Activated CD4-positive, alpha-beta T cell treated with anti-CD3 and anti-CD28 coated beads for 36 hours (primary cell): ENCODE data around the gene SLC25A42. TPM values are rescaled to one million over a fixed set of nuclear protein-coding genes. Genes with fewer than 3 reads are reported as not detected.

ENCODE experiments used
- ATAC-seq: fragments of 200-7000 bp; cut with Tn5 transposase; one replicate; pipeline ENCODE4 v1.10.0; 2021; ENCODE audit warnings: mild to moderate bottlenecking, moderate library complexity
- CTCF ChIA-PET: fragments of 350-600 bp; sonication (Branson Sonifier 250); formaldehyde crosslinking; loops from one replicate; lab custom pipeline; 2021; ENCODE audit warnings: antibody characterized with exemption; lab: Charles Lee
- POLR2A ChIA-PET: fragments of 350-600 bp; sonication (Branson Sonifier 250); formaldehyde crosslinking; loops from one replicate; lab custom pipeline; 2021; ENCODE audit warnings: antibody characterized with exemption, inconsistent platforms; lab: Charles Lee
- DNase-seq: peaks from one replicate; pipeline ENCODE4 v3.0.0-alpha.2; 2020
- H3K27ac Mint-ChIP-seq: one replicate; pipeline ENCODE4 v1.8.0; 2021; ENCODE audit warnings: mixed read lengths
- H3K27me3 Mint-ChIP-seq: one replicate; pipeline ENCODE4 v1.8.0; 2021; ENCODE audit warnings: mixed read lengths
- H3K36me3 Mint-ChIP-seq: one replicate; pipeline ENCODE4 v1.8.0; 2021; ENCODE audit warnings: low read depth, mixed read lengths
- H3K4me1 Mint-ChIP-seq: one replicate; pipeline ENCODE4 v1.8.0; 2021; ENCODE audit warnings: mixed read lengths
- H3K4me3 Mint-ChIP-seq: one replicate; pipeline ENCODE4 v1.8.0; 2021; ENCODE audit warnings: mild to moderate bottlenecking, moderate library complexity, mixed read lengths
- H3K9me3 Mint-ChIP-seq: one replicate; pipeline ENCODE4 v1.8.0; 2021; ENCODE audit warnings: low read depth, mixed read lengths
- intact Hi-C, 2 experiments: fragments of 100-400 bp; cut with DNase I in 1 of 2; cut with micrococcal nuclease in 1 of 2; formaldehyde crosslinking; loops; one replicate each; pipeline versions ENCODE4 v1.14.2 to v1.15.1; 2022 to 2024; cut with DNase I, micrococcal nuclease
- total RNA-seq, 2 experiments: library from RNA; stranded (reverse); gene quantifications; one replicate each; pipeline ENCODE4 v1.2.3, GENCODE V29; 2021

Gene SLC25A42
- total RNA-seq, 2 experiments from 2014 or later, result 10.4 to 10.6 TPM

DNA sequence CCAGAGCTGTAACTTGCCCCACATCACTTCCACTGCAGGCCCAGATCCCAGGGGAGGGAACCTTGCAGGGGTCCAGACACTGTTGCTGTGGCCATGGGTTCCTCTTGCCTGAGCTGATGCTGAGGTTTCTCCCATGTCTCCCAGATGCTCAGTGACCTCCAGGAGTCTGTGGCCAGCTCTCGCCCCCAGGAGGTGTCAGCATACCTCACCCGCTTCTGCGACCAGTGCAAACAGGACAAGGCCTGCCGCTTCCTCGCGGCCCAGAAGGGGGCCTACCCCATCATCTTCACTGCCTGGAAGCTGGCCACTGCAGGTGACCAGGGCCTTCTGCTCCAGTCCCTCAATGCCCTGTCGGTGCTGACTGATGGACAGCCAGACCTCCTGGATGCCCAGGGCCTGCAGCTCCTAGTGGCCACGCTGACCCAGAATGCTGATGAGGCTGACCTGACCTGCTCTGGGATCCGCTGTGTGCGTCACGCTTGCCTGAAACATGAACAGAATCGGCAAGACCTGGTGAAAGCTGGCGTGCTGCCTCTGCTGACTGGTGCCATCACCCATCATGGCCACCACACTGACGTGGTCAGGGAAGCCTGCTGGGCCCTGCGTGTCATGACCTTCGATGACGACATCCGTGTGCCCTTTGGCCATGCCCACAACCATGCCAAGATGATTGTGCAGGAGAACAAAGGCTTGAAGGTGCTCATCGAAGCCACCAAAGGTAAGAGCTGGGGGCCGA lies 12.1 kb upstream of the SLC25A42 start:
- DNase-seq (no peak), ATAC-seq (no peak)
- no peak overlapping the region for H3K27ac Mint-ChIP-seq
- H3K4me3 Mint-ChIP-seq, result no peak overlapping the region
- no peaks in the 10 kb centered on the region for H3K27me3 Mint-ChIP-seq
- ChIA-PET POLR2A (no interaction called here), CTCF (interaction anchor here (0.7 to 1.1 kb wide), 3 partner anchors 64 to 859 kb away, joined by 3 to 6 read pairs (median 3); no protein-coding TSS in a partner anchor)
- H3K4me1 Mint-ChIP-seq, result peaks cover 2% of the 10 kb centered on the region
- peaks cover 27% of the 10 kb centered on the region for H3K36me3 Mint-ChIP-seq
- H3K9me3 Mint-ChIP-seq, result no peaks in the 10 kb centered on the region
- intact Hi-C loops, result loop anchor here in 1 of 2 experiments (5.0 kb wide), 1 partner anchor 61 kb away; no protein-coding TSS in a partner anchor

DNA sequence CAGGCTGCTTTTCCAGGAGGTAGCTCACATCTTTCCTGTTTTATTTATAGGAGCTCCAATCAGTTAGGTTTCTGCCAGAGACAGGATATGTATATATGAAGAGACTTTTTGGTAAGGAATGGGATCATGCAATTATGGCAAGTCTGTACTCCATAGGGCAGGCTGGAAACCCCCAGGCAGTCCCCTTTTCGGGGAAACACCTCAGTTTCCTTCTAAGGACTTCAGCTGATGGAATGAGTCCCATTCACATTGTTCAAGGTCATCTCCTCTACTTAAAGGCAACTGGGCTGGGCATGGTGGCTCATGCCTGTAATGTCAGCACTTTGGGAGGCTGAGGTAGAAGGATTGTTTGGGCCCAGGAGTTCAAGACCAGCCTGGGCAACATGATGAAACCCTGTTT lies 10.9 kb upstream of the SLC25A42 start:
- no peak for ATAC-seq
- no peaks in the 10 kb centered on the region for H3K9me3 Mint-ChIP-seq
- ChIA-PET CTCF (interaction anchor here (0.6 to 1.1 kb wide), 5 partner anchors 11 to 108 kb away, joined by 3 to 6 read pairs (median 3); no protein-coding TSS in a partner anchor), POLR2A (no interaction called here)
- no peak overlapping the region for H3K4me3 Mint-ChIP-seq
- peaks cover 2% of the 10 kb centered on the region for H3K4me1 Mint-ChIP-seq
- intact Hi-C loops, result loop anchor here in 1 of 2 experiments (5.0 kb wide), 1 partner anchor 59 kb away; no protein-coding TSS in a partner anchor
- H3K27me3 Mint-ChIP-seq, result no peaks in the 10 kb centered on the region
- no peak overlapping the region for H3K27ac Mint-ChIP-seq
- DNase-seq, result no peak
- peaks cover 20% of the 10 kb centered on the region for H3K36me3 Mint-ChIP-seq

DNA sequence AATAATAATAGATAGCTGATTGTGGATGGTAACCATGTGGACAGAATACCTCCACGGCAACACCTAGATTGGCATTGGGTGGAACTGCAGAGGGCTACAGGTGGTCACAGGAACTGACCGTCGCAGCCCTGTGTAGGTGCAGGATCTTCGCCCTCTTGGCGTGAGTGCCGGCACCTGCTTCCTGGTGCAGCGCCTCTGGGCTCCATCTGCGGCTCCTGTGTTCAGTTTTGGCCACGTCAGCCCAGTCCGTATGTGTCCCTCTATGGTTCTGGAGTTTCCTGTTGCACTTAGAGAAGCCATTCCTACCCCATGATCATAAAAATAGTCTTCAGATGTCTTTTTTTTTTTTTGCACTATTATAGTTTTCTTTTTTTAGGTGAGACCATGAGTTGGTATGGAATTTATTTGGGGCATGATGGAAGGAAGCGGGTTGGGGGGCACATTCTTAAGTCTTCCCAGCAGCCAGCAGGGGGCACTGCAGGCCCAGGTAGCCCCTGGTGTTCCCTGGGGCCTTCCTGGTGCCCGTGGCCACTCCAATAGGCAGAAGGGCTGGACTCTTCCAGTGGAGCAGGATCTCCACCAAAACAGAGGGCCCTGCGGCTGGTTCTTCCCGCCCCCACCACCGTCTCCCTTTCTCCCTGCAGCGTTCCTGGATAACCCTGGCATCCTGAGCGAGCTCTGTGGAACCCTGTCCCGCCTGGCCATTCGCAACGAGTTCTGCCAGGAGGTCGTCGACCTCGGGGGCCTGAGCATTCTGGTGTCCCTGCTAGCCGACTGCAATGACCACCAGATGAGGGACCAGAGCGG lies 10.1 kb upstream of the SLC25A42 start:
- peak; percentile 69 for ATAC-seq
- Mint-ChIP-seq H3K4me3 (no peak overlapping the region), H3K36me3 (peaks cover 22% of the 10 kb centered on the region), H3K9me3 (no peaks in the 10 kb centered on the region), H3K27ac (no peak overlapping the region), H3K27me3 (no peaks in the 10 kb centered on the region), H3K4me1 (peaks cover 2% of the 10 kb centered on the region)
- ChIA-PET POLR2A (no interaction called here), CTCF (interaction anchor here (0.6 to 1.6 kb wide), 7 partner anchors 9 to 87 kb away, joined by 3 to 7 read pairs (median 4); no protein-coding TSS in a partner anchor)
- intact Hi-C loops, result loop anchor here (1.0 to 5.0 kb wide), 3 partner anchors 59 to 86 kb away; no protein-coding TSS in a partner anchor
- peak; percentile 77 for DNase-seq

- ChIA-PET CTCF (interaction anchor here (1.0 to 1.6 kb wide), 4 partner anchors 8 to 87 kb away, joined by 4 to 7 read pairs (median 6); no protein-coding TSS in a partner anchor), POLR2A (no interaction called here)
- Mint-ChIP-seq H3K27ac (no peak overlapping the region), H3K36me3 (peaks cover 22% of the 10 kb centered on the region), H3K9me3 (no peaks in the 10 kb centered on the region), H3K27me3 (no peaks in the 10 kb centered on the region), H3K4me3 (no peak overlapping the region), H3K4me1 (peaks cover 2% of the 10 kb centered on the region)
- ATAC-seq (no peak), DNase-seq (no peak)
- intact Hi-C loops, result loop anchor here (1.0 to 5.0 kb wide), 3 partner anchors 58 to 85 kb away; no protein-coding TSS in a partner anchor
These were observed 9.4 kb upstream of the SLC25A42 start for GRCh38 chr19:19054315-19054938.

- Mint-ChIP-seq H3K36me3 (peaks cover 21% of the 10 kb centered on the region), H3K9me3 (no peaks in the 10 kb centered on the region), H3K4me1 (peaks cover 2% of the 10 kb centered on the region), H3K27ac (no peak overlapping the region), H3K27me3 (no peaks in the 10 kb centered on the region), H3K4me3 (no peak overlapping the region)
- intact Hi-C loops, result loop anchor here (1.0 to 5.0 kb wide), 3 partner anchors 57 to 84 kb away; no protein-coding TSS in a partner anchor
- ChIA-PET POLR2A (no interaction called here), CTCF (interaction anchor here (1.1 to 1.6 kb wide), 3 partner anchors 8 to 86 kb away, joined by 4 to 6 read pairs (median 6); no protein-coding TSS in a partner anchor)
- ATAC-seq, result no peak
- DNase-seq, result no peak
These were observed 8.8 kb upstream of the SLC25A42 start for GRCh38 chr19:19054939-19055440.

- no peaks in the 10 kb centered on the region for H3K9me3 Mint-ChIP-seq
- ChIA-PET CTCF (interaction anchor here (0.6 kb wide), 1 partner anchor 134 kb away, joined by 3 read pairs; no protein-coding TSS in a partner anchor), POLR2A (no interaction called here)
- intact Hi-C loops, result no loop called here
- no peak overlapping the region for H3K4me3 Mint-ChIP-seq
- no peak overlapping the region for H3K27ac Mint-ChIP-seq
- no peaks in the 10 kb centered on the region for H3K27me3 Mint-ChIP-seq
- no peak for DNase-seq
- peaks cover 15% of the 10 kb centered on the region for H3K36me3 Mint-ChIP-seq
- ATAC-seq, result no peak
- no peaks in the 10 kb centered on the region for H3K4me1 Mint-ChIP-seq
These were observed 8.1 kb upstream of the SLC25A42 start for GRCh38 chr19:19055701-19056100.

DNA sequence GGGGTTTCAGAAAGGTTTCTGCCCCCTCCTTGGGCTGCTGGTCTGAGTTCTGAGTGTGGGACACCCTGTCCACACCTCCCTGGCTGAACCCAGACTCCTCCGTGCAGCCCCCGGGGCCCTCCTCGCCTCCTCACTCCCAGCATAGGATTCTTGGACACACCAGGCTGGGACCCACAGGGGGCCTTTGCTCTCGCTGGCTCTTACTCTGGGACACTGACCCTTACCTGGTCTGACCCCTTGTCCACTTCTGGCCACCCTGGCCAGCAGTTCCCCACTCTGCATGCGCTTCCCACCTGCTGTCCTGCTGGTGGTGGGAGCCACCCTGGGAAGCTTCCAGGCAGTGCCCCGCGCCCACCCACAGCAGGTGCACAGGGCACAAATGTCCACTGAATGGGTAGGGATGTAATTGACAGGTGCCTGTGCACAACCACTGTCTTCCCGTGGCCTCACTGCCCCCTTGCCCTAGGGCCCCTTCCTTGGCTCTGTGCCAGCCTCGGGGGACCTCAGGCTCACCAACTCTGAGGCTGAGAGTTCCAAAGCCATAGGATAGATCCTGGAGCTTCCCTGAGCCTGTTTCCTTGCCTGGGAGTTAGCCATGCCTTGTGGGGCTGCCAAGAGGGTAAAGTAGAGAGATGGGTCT lies 7.0 kb upstream of the SLC25A42 start:
- POLR2A ChIA-PET, result no interaction called here

GRCh38 chr19:19057317-19057716 lies 6.5 kb upstream of the SLC25A42 start:
- ChIA-PET POLR2A (no interaction called here), CTCF (no interaction called here)
- DNase-seq (no peak), ATAC-seq (no peak)
- Mint-ChIP-seq H3K27ac (no peak overlapping the region), H3K36me3 (peaks cover 9% of the 10 kb centered on the region), H3K9me3 (no peaks in the 10 kb centered on the region), H3K4me3 (no peak overlapping the region), H3K4me1 (peaks cover 7% of the 10 kb centered on the region), H3K27me3 (no peaks in the 10 kb centered on the region)
- intact Hi-C loops, result no loop called here

More for the DNA sequence above, 7.0 kb upstream of the SLC25A42 start:
- H3K36me3 Mint-ChIP-seq, result peaks cover 9% of the 10 kb centered on the region
- no peaks in the 10 kb centered on the region for H3K27me3 Mint-ChIP-seq
- H3K4me1 Mint-ChIP-seq, result peaks cover 1% of the 10 kb centered on the region
- intact Hi-C loops, result no loop called here
- no peak overlapping the region for H3K4me3 Mint-ChIP-seq
- H3K9me3 Mint-ChIP-seq, result no peaks in the 10 kb centered on the region
- DNase-seq (no peak), ATAC-seq (no peak)
- H3K27ac Mint-ChIP-seq, result no peak overlapping the region
- CTCF ChIA-PET, result no interaction called here

DNA sequence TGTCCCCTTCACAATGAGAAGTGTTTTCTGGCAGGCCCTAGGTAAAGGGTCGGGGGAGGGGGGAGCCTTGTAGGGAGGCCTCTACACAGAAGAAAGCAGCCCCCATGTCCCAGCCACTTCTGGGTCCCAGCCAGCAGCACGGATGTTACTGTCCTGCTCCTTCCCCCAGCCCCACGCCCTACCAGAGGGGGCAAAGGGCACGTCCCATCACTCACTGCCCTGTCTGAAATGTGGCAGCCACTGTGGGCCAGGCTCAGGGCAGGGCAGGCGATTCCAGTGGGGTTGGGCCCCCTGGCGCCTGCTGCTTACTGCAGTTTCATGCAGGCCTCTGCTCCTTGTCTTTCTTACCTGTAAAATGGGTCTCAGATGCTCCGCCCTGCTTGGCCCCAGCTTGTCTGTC lies 6.1 kb upstream of the SLC25A42 start:
- peaks cover 11% of the 10 kb centered on the region for H3K4me1 Mint-ChIP-seq
- H3K9me3 Mint-ChIP-seq, result no peaks in the 10 kb centered on the region
- H3K27me3 Mint-ChIP-seq, result no peaks in the 10 kb centered on the region
- H3K4me3 Mint-ChIP-seq, result no peak overlapping the region
- CTCF ChIA-PET, result no interaction called here
- POLR2A ChIA-PET, result no interaction called here
- DNase-seq (no peak), ATAC-seq (no peak)
- intact Hi-C loops, result no loop called here
- no peak overlapping the region for H3K27ac Mint-ChIP-seq
- H3K36me3 Mint-ChIP-seq, result peaks cover 8% of the 10 kb centered on the region

GRCh38 chr19:19059018-19059836 lies 4.6 kb upstream of the SLC25A42 start:
- H3K27ac Mint-ChIP-seq, result no peak overlapping the region
- H3K27me3 Mint-ChIP-seq, result no peaks in the 10 kb centered on the region
- H3K4me3 Mint-ChIP-seq, result no peak overlapping the region
- ATAC-seq, result no peak
- DNase-seq, result no peak
- H3K36me3 Mint-ChIP-seq, result peaks cover 7% of the 10 kb centered on the region
- ChIA-PET POLR2A (no interaction called here), CTCF (no interaction called here)
- peaks cover 19% of the 10 kb centered on the region for H3K4me1 Mint-ChIP-seq
- intact Hi-C loops, result no loop called here
- H3K9me3 Mint-ChIP-seq, result no peaks in the 10 kb centered on the region
